NB4 (cell line): ENCODE data around the gene RAI1.

ENCODE experiments used
- DNase-seq: peaks from one replicate; pipeline ENCODE4 v3.0.0; 2010; ENCODE audit warnings: low read depth
- H3K4me3 ChIP-seq: one replicate; pipeline ENCODE4 v1.5.1; 2011; ENCODE audit warnings: mild to moderate bottlenecking, low read depth, low read length, moderate library complexity
- MYC ChIP-seq: IDR thresholded peaks from 2 replicates; pipeline ENCODE4 v1.6.1; 2011; ENCODE audit warnings: low read depth, low read length
- POLR2A ChIP-seq: IDR thresholded peaks from 2 replicates; pipeline ENCODE4 v1.6.1; 2011; ENCODE audit warnings: mild to moderate bottlenecking; ENCODE audit not compliant: insufficient read length; ENCODE audit errors: extremely low read depth
- TF ChIP-seq, protein P1 (sequence below): IDR thresholded peaks from one replicate; pipeline ENCODE4 v1.5.1; 2012; ENCODE audit warnings: low read depth, low read length
- TF ChIP-seq, protein P2 (sequence below): IDR thresholded peaks from 2 replicates; pipeline ENCODE4 v1.6.1; 2011; ENCODE audit warnings: low read depth, low read length

The RAI1 gene

DNA sequence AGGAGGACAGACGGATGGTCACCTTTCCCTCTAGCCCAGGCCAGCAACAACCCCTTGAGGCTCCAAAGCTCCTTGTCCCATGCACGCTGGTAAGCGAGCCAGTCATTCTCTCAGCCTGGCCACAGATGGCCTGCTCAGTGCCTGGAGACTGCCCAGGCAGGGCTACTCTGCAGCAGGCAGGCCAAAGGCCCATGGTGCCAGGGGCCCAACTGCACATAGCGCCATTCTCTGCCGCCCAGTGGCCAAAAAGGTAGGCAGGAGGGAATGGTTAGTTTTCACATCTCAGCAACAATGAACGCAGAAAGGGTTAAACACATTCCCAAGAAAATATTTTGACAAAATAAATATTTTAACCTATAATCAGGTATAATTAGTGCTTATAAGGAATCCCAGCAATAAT is 163.2 kb downstream of the RAI1 start:
- no peak overlapping the region for H3K4me3 ChIP-seq
- TF ChIP-seq MYC: no peak
- no peak for DNase-seq

DNA sequence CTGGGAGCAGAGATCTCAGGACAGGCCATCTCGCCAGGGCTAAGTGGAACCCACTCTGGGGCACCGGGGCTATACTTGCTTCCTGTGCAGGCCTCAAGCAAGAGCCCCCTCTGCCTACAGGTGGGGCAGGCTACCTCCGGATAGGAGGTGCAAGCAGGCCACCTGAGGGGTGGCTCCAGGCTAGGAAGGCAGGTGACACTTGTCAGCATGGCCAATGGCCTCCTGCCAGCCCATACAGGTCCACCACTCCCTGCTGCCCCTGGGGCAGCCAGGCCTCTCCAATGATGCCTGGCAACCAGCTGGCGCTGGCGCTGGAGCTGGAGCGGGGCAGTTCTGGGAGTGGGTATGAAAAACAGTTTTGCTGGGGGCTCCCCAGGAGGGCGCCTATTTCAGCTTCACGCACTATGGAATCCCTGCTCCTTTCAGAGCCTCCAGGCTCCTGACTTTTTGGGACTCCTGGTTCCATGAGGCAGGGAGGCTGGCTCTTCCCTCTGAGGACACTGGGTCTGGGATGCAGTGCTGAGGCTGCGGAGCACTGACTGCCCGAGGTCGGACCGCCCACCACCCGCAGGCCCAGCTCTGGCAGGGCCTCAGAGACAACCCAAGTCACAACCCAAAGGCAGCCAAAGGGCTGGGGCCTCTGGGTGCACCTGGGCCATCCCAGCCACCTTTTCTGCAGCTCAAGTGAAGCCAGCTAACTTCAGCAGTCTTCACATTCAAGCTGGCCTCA is 164.0 kb downstream of the RAI1 start:
- DNase-seq: no peak
- TF ChIP-seq, protein P1, sequence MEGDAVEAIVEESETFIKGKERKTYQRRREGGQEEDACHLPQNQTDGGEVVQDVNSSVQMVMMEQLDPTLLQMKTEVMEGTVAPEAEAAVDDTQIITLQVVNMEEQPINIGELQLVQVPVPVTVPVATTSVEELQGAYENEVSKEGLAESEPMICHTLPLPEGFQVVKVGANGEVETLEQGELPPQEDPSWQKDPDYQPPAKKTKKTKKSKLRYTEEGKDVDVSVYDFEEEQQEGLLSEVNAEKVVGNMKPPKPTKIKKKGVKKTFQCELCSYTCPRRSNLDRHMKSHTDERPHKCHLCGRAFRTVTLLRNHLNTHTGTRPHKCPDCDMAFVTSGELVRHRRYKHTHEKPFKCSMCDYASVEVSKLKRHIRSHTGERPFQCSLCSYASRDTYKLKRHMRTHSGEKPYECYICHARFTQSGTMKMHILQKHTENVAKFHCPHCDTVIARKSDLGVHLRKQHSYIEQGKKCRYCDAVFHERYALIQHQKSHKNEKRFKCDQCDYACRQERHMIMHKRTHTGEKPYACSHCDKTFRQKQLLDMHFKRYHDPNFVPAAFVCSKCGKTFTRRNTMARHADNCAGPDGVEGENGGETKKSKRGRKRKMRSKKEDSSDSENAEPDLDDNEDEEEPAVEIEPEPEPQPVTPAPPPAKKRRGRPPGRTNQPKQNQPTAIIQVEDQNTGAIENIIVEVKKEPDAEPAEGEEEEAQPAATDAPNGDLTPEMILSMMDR: no peak
- TF ChIP-seq POLR2A (no peak), MYC (no peak)
- TF ChIP-seq, protein P2, sequence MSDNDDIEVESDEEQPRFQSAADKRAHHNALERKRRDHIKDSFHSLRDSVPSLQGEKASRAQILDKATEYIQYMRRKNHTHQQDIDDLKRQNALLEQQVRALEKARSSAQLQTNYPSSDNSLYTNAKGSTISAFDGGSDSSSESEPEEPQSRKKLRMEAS: no peak
- no peak overlapping the region for H3K4me3 ChIP-seq

DNA sequence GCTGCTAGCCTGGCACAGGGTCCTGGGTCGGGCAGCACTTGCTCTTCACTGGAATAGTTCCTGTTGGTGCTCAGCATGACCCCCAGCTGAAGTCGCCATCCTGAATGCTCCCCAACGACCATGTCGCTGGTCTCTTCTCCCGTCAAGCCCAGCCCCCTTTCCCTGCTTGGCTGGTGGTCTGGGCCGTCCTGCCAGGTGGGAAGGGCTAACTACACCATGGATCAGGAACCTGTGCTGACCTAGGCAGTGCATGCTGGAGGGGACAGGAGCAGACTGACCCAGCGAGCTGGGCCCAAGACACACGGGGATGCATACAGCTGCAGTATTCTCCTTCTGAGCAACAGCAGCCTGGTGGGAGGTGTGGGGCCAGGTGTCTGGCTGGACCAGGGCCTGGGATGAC is 164.7 kb downstream of the RAI1 start:
- no peak for DNase-seq
- TF ChIP-seq, protein P2: no peak
- H3K4me3 ChIP-seq: no peak overlapping the region

DNA sequence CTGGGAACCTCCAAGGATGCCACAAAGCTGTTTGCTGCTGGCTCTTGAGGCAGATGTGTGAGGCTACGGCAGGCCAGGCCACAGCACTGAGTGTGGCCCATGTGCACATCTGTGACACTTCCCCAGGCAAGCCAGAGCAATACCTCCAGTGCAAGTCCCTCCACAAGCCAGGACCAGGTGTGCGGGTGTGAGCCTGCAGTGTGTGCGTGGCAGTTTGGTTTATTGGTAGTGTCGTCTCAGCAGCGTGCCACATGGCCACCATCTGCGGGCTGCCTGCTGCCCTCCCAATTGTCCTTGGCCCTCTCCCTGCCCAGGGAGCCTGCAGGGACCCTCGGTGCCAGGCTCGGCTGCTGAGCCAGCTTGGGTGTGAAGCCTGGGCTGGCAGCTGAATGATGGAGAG is 165.4 kb downstream of the RAI1 start:
- no peak for DNase-seq
- TF ChIP-seq, protein P1: no peak
- TF ChIP-seq, protein P2: no peak
- TF ChIP-seq MYC (no peak), POLR2A (no peak)
- no peak overlapping the region for H3K4me3 ChIP-seq

DNA sequence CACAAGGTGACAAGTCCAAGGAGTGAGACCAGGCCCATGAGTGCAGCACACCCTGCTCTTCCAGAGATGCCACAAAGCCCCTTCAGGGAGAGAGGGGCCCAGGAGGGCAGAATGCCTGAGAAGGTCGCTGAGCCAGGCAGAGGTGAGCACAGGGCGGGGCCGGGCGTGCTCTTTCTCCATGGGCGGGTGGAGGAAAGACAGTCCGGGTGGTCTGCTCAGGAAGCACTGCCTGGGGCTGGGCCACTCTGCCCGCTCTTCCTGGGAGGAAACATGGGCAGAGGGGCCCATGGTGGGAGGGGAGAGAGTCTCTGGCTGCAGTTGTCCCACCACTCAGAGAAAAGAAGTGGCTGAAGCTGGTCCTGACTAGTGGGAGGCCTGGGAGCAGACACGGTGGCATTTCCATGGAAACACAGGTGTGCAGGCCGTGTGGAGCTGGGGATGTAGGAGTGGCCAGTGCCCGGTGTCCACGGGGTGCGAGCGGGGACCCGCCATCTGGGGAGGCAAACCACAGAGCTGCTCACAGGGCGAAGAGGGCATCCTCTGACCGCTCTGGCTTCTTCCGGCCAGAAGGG is 165.9 kb downstream of the RAI1 start:
- TF ChIP-seq, protein P2: no peak
- TF ChIP-seq POLR2A (no peak), MYC (no peak)
- DNase-seq: no peak
- H3K4me3 ChIP-seq: no peak overlapping the region

DNA sequence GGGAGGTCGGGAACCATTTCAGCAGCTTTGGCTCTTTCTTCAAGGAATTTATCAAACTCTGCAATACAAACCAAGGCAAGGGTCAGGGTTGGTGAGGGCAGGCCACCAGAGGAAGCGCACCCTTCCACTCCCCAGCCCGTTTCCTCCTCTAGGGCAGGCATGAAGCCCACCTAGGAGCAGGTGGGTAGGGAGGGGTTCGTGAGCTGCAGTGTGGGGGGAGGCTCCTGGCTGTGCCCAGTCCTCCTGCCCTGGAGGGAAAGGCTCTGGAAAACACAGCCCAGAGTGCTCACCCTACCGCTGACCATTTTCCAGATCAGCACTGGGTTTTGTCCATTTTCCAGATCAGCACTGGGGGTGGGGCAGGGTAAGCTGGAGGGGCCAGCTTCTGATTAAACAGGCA is 166.5 kb downstream of the RAI1 start:
- DNase-seq: no peak
- no peak overlapping the region for H3K4me3 ChIP-seq
- TF ChIP-seq MYC (no peak), POLR2A (no peak)
- TF ChIP-seq, protein P1: no peak
- TF ChIP-seq, protein P2: no peak

DNA sequence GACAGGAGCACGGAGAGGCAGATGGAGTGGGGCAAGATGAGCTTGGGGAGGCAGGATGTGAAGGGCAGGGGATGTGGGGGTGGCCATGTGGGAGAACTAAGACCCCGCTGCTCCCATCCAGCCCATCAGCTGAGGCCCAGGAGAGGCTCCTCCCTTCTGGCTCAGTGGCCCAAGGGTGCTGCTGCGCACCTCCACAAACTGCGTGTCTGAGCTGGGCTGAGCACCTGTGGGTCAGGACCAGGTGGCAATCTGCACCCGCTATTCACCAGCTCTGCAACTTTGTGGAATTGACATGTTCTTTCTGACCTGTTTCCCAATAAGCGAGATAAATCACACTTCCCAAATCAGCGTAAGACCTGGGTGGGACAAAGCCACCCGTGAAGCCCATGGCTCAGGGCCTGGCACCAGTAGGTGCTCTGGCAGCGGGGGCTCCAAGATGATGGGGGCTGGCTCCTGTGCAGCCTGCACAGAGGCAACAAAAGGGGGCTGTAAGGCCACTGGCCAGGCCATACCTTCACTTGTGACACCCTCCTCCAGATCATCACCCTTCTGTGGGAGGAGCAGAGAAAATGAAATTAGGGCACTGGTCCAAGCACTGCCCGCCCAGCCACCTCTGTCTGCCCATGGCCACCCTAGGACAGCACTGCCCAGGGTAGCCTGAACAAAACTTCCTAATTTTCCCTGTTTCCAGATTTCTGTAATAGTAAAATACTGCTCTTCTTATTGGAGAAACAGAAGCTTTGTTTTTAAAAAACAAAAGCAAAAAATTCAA is 167.2 kb downstream of the RAI1 start:
- no peak overlapping the region for H3K4me3 ChIP-seq
- no peak for DNase-seq
- TF ChIP-seq, protein P1: no peak
- TF ChIP-seq MYC (no peak), POLR2A (no peak)
- TF ChIP-seq, protein P2: no peak
